ACC112 (cell line): ENCODE data around the gene MRPL3.
"Not testable (repeated sequence)": the region's sequence is repeated elsewhere in the genome, so short reads cannot be mapped to it uniquely, and the experiment has no call there.

ENCODE experiments used
- H2AFZ ChIP-seq: fragments of 200-600 bp; sonication (generic); one replicate; pipeline ENCODE4 v1.6.0; 2017; ENCODE audit warnings: antibody characterized with exemption, low read length; ENCODE audit not compliant: unreplicated experiment
- H3K27ac ChIP-seq: fragments of 200-600 bp; sonication (generic); 2 replicates; pipeline ENCODE4 v1.5.1; 2014; ENCODE audit warnings: low read depth, mild to moderate bottlenecking, antibody characterized with exemption, low read length, moderate library complexity
- H3K27me3 ChIP-seq: fragments of 200-600 bp; sonication (generic); 2 replicates; pipeline ENCODE4 v1.6.1; 2014; ENCODE audit warnings: mild to moderate bottlenecking, antibody characterized with exemption, low read length, moderate library complexity, mixed read lengths; ENCODE audit not compliant: insufficient read depth
- H3K36me3 ChIP-seq: fragments of 200-600 bp; sonication (generic); 2 replicates; pipeline ENCODE4 v1.6.1; 2016; ENCODE audit warnings: mild to moderate bottlenecking, antibody characterized with exemption, low read length, moderate library complexity, mixed read lengths; ENCODE audit not compliant: insufficient read depth
- H3K4me1 ChIP-seq: fragments of 200-600 bp; sonication (generic); one replicate; pipeline ENCODE4 v1.6.1; 2016; ENCODE audit warnings: low read length, mixed read lengths; ENCODE audit not compliant: insufficient read depth, unreplicated experiment, control insufficient read depth
- H3K4me3 ChIP-seq: fragments of 200-600 bp; sonication (generic); 2 replicates; pipeline ENCODE4 v1.5.1; 2014; ENCODE audit warnings: mild to moderate bottlenecking, low read depth, low read length
- H3K79me2 ChIP-seq: fragments of 200-600 bp; sonication (generic); one replicate; pipeline ENCODE4 v1.6.0; 2016; ENCODE audit warnings: low read length; ENCODE audit not compliant: control insufficient read depth, unreplicated experiment, insufficient read depth

Gene MRPL3

GRCh38 chr3:131503320-131503635, 507 bp upstream of the MRPL3 start:
- Histone ChIP-seq H3K27me3 (peaks cover 8% of the 10 kb centered on the region; the same call in 1 of the 2 replicates), H3K79me2 (peaks cover 40% of the 10 kb centered on the region), H3K27ac (peak overlapping the region; percentile 35; the same call in 1 of the 2 replicates), H2AFZ (peak overlapping the region; percentile 97), H3K36me3 (peaks cover 25% of the 10 kb centered on the region), H3K4me3 (peak overlapping the region; percentile 96), H3K4me1 (peaks cover 21% of the 10 kb centered on the region)

GRCh38 chr3:131501949-131502348, 822 bp downstream of the MRPL3 start:
- Histone ChIP-seq H3K27me3 (peaks cover 5% of the 10 kb centered on the region; the same call in 1 of the 2 replicates), H2AFZ (peak overlapping the region; percentile 99), H3K36me3 (peaks cover 37% of the 10 kb centered on the region), H3K4me1 (peaks cover 21% of the 10 kb centered on the region), H3K79me2 (peaks cover 43% of the 10 kb centered on the region), H3K4me3 (peak overlapping the region; percentile 96), H3K27ac (peak overlapping the region; percentile 66; the same call in 1 of the 2 replicates)

- H3K79me2 ChIP-seq = peaks cover 34% of the 10 kb centered on the region
Measured at GRCh38 chr3:131494706-131495105, 8.1 kb downstream of the MRPL3 start.

GRCh38 chr3:131491775-131492174, 11.0 kb downstream of the MRPL3 start:
- Histone ChIP-seq H3K36me3 (peaks cover 61% of the 10 kb centered on the region), H2AFZ (no peak overlapping the region), H3K27ac (no peak overlapping the region), H3K4me1 (no peaks in the 10 kb centered on the region), H3K27me3 (no peaks in the 10 kb centered on the region), H3K79me2 (peaks cover 29% of the 10 kb centered on the region), H3K4me3 (no peak overlapping the region)

More at GRCh38 chr3:131494706-131495105, 8.1 kb downstream of the MRPL3 start:
- Histone ChIP-seq H2AFZ (no peak overlapping the region), H3K27me3 (no peaks in the 10 kb centered on the region), H3K4me1 (no peaks in the 10 kb centered on the region), H3K36me3 (peaks cover 72% of the 10 kb centered on the region), H3K27ac (no peak overlapping the region), H3K4me3 (no peak overlapping the region)

GRCh38 chr3:131491084-131491483, 11.7 kb downstream of the MRPL3 start:
- Histone ChIP-seq H3K4me3 (no peak overlapping the region), H3K4me1 (no peaks in the 10 kb centered on the region), H2AFZ (no peak overlapping the region), H3K36me3 (peaks cover 55% of the 10 kb centered on the region), H3K27ac (no peak overlapping the region), H3K27me3 (no peaks in the 10 kb centered on the region), H3K79me2 (peaks cover 24% of the 10 kb centered on the region)

DNA sequence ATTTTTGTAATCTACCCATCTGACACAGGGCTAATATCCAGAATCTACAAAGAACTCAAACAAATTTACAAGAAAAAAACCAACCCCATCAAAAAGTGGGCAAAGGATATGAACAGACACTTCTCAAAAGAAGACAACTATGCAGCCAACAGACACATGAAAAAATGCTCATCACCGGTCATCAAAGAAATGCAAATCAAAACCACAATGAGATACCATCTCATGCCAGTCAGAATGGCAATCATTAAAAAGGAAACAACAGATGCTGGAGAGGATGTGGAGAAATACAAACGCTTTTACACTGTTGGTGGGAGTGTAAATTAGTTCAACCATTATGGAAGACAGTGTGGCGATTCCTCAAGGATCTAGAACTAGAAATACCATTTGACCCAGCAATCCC, 16.2 kb downstream of the MRPL3 start:
- H3K27me3 ChIP-seq, H2AFZ ChIP-seq, H3K4me3 ChIP-seq, H3K27ac ChIP-seq, H3K4me1 ChIP-seq, H3K79me2 ChIP-seq: not testable (repeated sequence)
- H3K36me3 ChIP-seq = peaks cover 29% of the 10 kb centered on the region

DNA sequence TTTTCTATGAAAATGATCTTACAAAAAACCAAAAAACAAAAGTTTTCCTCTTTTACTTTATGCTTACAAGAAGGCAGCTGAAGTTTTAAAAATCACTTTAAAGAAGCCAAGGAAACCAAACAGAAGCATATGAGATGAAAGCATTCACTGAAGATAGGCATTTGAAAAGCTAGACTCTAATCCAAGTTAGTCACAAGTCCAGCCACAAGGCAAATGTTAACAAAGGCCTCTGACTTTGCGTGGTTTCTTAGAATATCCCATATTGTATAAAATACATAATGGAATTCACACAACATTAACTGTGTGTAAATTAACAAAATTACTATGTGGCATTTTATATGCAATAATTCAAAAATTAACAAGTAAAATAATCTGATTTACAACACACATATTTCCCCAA, 17.7 kb downstream of the MRPL3 start:
- no peaks in the 10 kb centered on the region for H3K4me1 ChIP-seq

DNA sequence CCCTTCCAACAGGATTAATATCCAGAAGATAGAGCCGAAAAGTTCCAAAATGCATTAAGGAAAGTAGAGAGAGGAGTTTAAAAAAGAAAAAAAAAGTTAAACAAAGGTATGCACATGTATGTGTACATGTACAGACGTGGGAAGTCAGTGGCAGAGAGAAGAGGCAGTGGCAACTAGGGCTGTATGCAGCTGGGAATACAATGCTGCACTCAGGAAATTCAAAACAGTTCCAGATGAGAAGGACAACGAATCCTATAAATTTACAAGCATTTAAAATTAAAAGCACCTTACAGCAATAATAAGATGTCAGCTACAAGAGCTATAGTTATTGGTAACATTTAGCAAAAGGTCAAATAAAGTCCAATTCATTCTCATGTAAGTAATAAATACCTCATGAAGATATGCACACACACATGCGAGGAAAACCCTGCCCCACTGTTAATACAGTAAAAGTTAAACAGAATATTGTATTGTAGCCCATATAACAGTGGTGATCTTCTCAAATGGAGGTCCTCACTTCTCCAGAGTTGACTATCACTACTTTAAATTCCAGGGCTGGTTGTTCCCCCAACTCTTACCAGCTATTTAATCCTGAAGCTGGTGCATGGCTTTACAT, 18.2 kb downstream of the MRPL3 start:
- Histone ChIP-seq H3K4me3 (no peak overlapping the region), H2AFZ (no peak overlapping the region), H3K36me3 (peaks cover 25% of the 10 kb centered on the region), H3K27ac (no peak overlapping the region), H3K4me1 (no peaks in the 10 kb centered on the region), H3K79me2 (peaks cover 5% of the 10 kb centered on the region), H3K27me3 (no peaks in the 10 kb centered on the region)

More for the DNA sequence above, 17.7 kb downstream of the MRPL3 start:
- Histone ChIP-seq H3K27me3 (no peaks in the 10 kb centered on the region), H3K36me3 (peaks cover 27% of the 10 kb centered on the region), H3K79me2 (peaks cover 5% of the 10 kb centered on the region), H3K27ac (no peak overlapping the region), H3K4me3 (no peak overlapping the region), H2AFZ (no peak overlapping the region)

DNA sequence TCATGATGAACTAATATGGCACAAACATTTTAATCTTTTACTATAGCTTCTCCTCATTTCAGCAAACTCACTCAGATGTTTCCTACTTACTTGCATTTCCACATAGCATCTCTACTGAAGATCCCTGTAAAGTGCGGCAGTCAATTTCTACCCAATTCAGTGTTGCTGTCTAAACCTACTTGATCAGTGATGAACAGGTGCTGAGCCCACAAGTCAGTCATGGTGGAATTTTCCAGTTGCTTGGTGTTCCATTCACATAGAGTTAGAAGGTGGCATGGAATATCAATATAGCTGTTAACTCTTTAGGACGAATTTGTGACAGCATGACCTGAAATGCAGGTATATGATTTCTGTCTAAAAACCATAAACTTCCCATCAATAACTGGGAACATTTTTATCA, 22.7 kb downstream of the MRPL3 start:
- peaks cover 9% of the 10 kb centered on the region for H3K79me2 ChIP-seq
- H3K36me3 ChIP-seq = peaks cover 11% of the 10 kb centered on the region; the same call in 1 of the 2 replicates
- H3K27me3 ChIP-seq = no peaks in the 10 kb centered on the region
- no peaks in the 10 kb centered on the region for H3K4me1 ChIP-seq
- H3K27ac ChIP-seq = no peak overlapping the region
- no peak overlapping the region for H2AFZ ChIP-seq
- no peak overlapping the region for H3K4me3 ChIP-seq

DNA sequence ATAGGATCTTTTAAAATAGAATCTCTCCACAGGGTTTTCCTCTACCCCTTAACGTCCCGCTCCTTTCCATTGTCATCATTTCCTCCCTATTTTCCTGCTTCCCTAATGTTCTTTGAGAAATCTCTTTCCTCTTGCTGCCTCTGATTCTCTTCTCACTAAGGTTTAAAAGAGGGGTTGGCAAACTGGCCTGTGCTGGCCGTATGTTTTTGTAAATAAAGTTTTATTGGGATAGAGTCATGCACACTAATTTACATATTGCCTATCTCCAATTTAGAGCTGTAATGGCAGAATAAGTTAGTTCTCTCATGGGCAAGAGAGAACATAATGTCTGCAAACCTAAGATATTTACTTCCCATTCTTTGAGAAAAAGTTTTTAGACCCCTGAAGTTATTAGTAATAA, 25.0 kb downstream of the MRPL3 start:
- Histone ChIP-seq H3K79me2 (peaks cover 17% of the 10 kb centered on the region), H3K27me3 (no peaks in the 10 kb centered on the region), H3K27ac (no peak overlapping the region), H2AFZ (no peak overlapping the region), H3K4me3 (no peak overlapping the region), H3K36me3 (peaks cover 9% of the 10 kb centered on the region; the same call in 1 of the 2 replicates), H3K4me1 (no peaks in the 10 kb centered on the region)

DNA sequence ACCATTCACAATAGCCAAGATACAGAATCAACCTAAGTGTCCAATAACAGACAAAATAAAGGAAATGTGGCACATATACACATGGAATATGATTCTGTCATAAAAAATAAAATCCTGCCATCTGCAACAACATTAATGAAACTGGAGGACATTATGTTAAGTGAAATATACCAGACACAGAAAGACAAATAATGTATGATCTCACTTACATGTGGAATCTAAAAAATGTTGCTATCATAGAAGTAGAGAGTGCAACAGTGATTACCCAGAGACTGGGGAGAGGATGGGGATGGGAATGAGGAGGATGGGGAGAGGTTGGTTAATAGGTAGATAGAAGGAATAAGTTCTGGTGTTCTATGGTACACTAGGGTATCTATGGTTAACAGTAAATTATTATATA, 28.7 kb downstream of the MRPL3 start:
- Histone ChIP-seq H3K27ac (no peak overlapping the region), H3K36me3 (peaks cover 9% of the 10 kb centered on the region), H3K79me2 (peaks cover 17% of the 10 kb centered on the region), H3K4me3 (no peak overlapping the region), H2AFZ (no peak overlapping the region), H3K4me1 (no peaks in the 10 kb centered on the region), H3K27me3 (no peaks in the 10 kb centered on the region)
